HTERT RPE-1 (cell line): ENCODE results near the gene RAPSN.

Experiments used
- in situ Hi-C: fragments of 300-500 bp; cut with MboI; formaldehyde crosslinking; loops from 4 replicates; pipeline ENCODE4 v1.14.3; 2020; ENCODE audit warnings: low sequenced_read_pairs

The RAPSN gene

GRCh38 chr11:47435687-47436086 is 13.2 kb downstream of the RAPSN start:
- in situ Hi-C loops, result no loop called here

GRCh38 chr11:47434011-47434786 is 14.7 kb downstream of the RAPSN start:
- in situ Hi-C loops, result no loop called here

- in situ Hi-C loops, result no loop called here
Measured at GRCh38 chr11:47433157-47433556, 15.8 kb downstream of the RAPSN start.

GRCh38 chr11:47431356-47432083 is 17.4 kb downstream of the RAPSN start:
- in situ Hi-C loops, result no loop called here

- in situ Hi-C loops, result no loop called here
Measured at GRCh38 chr11:47430524-47430923, 18.4 kb downstream of the RAPSN start.

- in situ Hi-C loops, result no loop called here
Measured at GRCh38 chr11:47426062-47426956, 22.6 kb downstream of the RAPSN start, which contains the start of gene PSMC3. Gene PSMC3 (minus strand): TSS chr11:47426439. CDS start chr11:47426279, 160 bp downstream.

- in situ Hi-C loops, result no loop called here
Measured at GRCh38 chr11:47425611-47426010, 23.3 kb downstream of the RAPSN start.

- in situ Hi-C loops, result no loop called here
Measured at GRCh38 chr11:47418454-47419259, 30.3 kb downstream of the RAPSN start.

- in situ Hi-C loops, result no loop called here
Measured at GRCh38 chr11:47417712-47418111, 31.2 kb downstream of the RAPSN start.

- in situ Hi-C loops, result no loop called here
Measured at GRCh38 chr11:47415949-47416472, 32.9 kb downstream of the RAPSN start.

GRCh38 chr11:47415091-47415854 is 33.7 kb downstream of the RAPSN start:
- in situ Hi-C loops, result no loop called here

GRCh38 chr11:47414685-47415070 is 34.3 kb downstream of the RAPSN start:
- in situ Hi-C loops, result no loop called here

- in situ Hi-C loops, result no loop called here
Measured at GRCh38 chr11:47413908-47414684, 34.8 kb downstream of the RAPSN start.

GRCh38 chr11:47413351-47413750 is 35.6 kb downstream of the RAPSN start:
- in situ Hi-C loops, result no loop called here

GRCh38 chr11:47411884-47412746 is 36.8 kb downstream of the RAPSN start:
- in situ Hi-C loops, result no loop called here

GRCh38 chr11:47410370-47411264 is 38.3 kb downstream of the RAPSN start:
- in situ Hi-C loops, result no loop called here
